ENCODE data around the gene ARHGEF18. TPM values are rescaled to one million over a fixed set of nuclear protein-coding genes. Genes with fewer than 3 reads are reported as not detected.

ARHGEF18 gene
- total and polyA plus RNA-seq, 2 of the 13 experiments (the other 11 are each of a cell fraction or from before 2014, with no cell fraction given), result 4.2 to 17.5 TPM

- TF ChIP-seq DZIP1 (CRISPR knock-in tag; IDR thresholded peaks at IDR 0.05) (no peak), ZNF251 (CRISPR knock-in tag; IDR thresholded peaks at IDR 0.05) (no peak), TCF7 (IDR thresholded peaks at IDR 0.05; ENCODE audit: low read depth) (no peak), EHMT2 (IDR thresholded peaks at IDR 0.05; ENCODE audit: borderline replicate concordance, low read depth, low read length) (no peak), KAT8 (CRISPR knock-in tag; IDR thresholded peaks at IDR 0.05) (peak; percentile 43; the same call in 1 of the 2 replicates), ZNF557 (CRISPR knock-in tag; IDR thresholded peaks at IDR 0.05) (no peak), ZBTB20 (CRISPR knock-in tag; IDR thresholded peaks at IDR 0.05; ENCODE audit: borderline replicate concordance, low read depth) (no peak), SUZ12 (IDR thresholded peaks at IDR 0.05; ENCODE audit: low read depth, low read length) (no peak), ZNF589 (CRISPR knock-in tag; conservative IDR thresholded peaks at IDR 0.05) (no peak)
These were observed 42.5 kb downstream of the ARHGEF18 start (continued) for GRCh38 chr19:7391218-7391670.

GRCh38 chr19:7393459-7393858 is 44.7 kb downstream of the ARHGEF18 start:
- H3K4me1 ChIP-seq (ENCODE audit: insufficient read depth, low read length), result peaks cover 54% of the 10 kb centered on the region
- no peak for FAIRE-seq

More at GRCh38 chr19:7393459-7393858, 44.7 kb downstream of the ARHGEF18 start:
- no TSS peak for BruUV-seq (replicated peaks)
- POLR2A ChIA-PET, result no interaction called here
- TF ChIP-seq KDM4B (CRISPR knock-in tag; IDR thresholded peaks at IDR 0.05), result no peak
- WGBS (ENCODE audit: low lambda C conversion rate), result 0% methylated on average over 1 of the region's 2 CpGs
- no peak overlapping the region for H2AFZ ChIP-seq (ENCODE audit: low read length)
- H4K20me1 ChIP-seq (ENCODE audit: insufficient read depth, low read length), result no peaks in the 10 kb centered on the region
- in situ Hi-C loops (cut with HindIII; ENCODE audit: extremely low pct_ligation_motif_present, low pct_unique_long_range_greater_than_20kb), result no loop called here
- intact Hi-C loops (cut with micrococcal nuclease; ENCODE audit: unreplicated experiment), result loop anchor here (10.0 kb wide), 1 partner anchor 101 kb away; a partner anchor contains a TSS
- ATAC-seq (peak; percentile 49), DNase-seq (ENCODE audit: low spot score) (no peak)
- H3K79me2 ChIP-seq (ENCODE audit: insufficient read depth, low read length), result peaks cover 21% of the 10 kb centered on the region
- 0 out of 2 replicates have a peak overlapping the region, but pooled peaks have one; percentile 29 for H3K4me2 ChIP-seq (ENCODE audit: low read depth, low read length)
- no peak overlapping the region for H3K9ac ChIP-seq (ENCODE audit: insufficient read depth, low read depth, low read length)
- H3K9me3 ChIP-seq (ENCODE audit: low read length), result no peaks in the 10 kb centered on the region
- CTCF ChIA-PET (ENCODE audit: low intra/inter-chr PET ratio, low total read pairs), result no interaction called here
- H3K27me3 ChIP-seq (ENCODE audit: control insufficient read depth in 1 of 2, insufficient read depth in 2 of 2, low read length in 2 of 2), result no peaks in the 10 kb centered on the region; a peak in 2 of 5 replicates
- no peaks in the 10 kb centered on the region for H3K36me3 ChIP-seq (replicated peaks in 1 of 2; ENCODE audit: control insufficient read depth in 1 of 2, insufficient read depth in 2 of 2, low read length in 2 of 2)
- H3K4me3 ChIP-seq (replicated peaks in 1 of 3; ENCODE audit: insufficient read depth in 1 of 3, low read depth in 2 of 3, low read length in 3 of 3), result no peak overlapping the region
- H3K27ac ChIP-seq (ENCODE audit: extremely low read length, insufficient read depth, low read length), result no peak overlapping the region

Measured in HepG2 (cell line).